HG02642 (cell line): ENCODE measurements around the gene SIPA1L3.

Experiments used
- ATAC-seq: cut with Tn5 transposase; IDR thresholded peaks from one replicate; pipeline ENCODE4 v1.9.1; 2021; ENCODE audit warnings: mild to moderate bottlenecking; ENCODE audit not compliant: unreplicated experiment, poor library complexity

SIPA1L3 gene

DNA sequence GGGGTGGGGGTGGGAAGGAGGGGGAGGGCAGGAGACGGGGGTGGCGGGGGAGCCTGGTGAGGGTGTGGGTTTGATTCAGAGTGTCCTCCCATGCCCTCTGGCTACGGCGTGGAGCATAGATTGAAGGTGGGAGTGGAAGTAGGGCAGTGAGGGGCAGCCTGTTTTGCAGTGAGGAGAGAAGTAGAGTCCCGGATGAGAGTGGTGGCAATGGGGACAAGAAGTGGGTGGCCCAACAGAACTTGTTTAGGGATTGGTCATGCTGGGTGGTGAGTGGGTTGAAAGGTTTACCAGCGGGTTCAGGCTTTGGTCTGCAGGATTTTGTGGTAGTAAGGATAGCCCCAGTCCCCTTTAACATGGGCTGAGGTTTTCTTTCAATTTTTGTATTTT is 35.5 kb downstream of the SIPA1L3 start:
- no peak for ATAC-seq

DNA sequence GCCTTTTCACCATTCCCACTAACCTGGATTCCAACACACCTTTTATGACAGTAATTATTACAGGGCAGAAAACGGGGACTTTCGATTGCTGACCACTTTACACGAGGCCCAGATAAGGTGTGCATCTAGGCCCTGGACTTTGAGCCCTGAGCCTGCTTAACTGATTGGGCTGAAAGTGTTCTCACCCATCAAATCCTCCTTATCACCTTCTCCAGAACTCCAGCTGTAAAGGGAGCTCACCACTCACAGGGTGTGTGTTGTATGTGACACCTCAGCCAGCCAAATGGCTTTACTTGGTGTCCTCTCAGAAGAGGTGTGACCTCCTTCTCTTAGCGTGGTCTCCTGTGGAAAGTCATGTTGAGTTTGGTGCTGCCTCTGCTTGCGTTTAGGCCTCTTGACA is 36.5 kb downstream of the SIPA1L3 start:
- ATAC-seq, result no peak

DNA sequence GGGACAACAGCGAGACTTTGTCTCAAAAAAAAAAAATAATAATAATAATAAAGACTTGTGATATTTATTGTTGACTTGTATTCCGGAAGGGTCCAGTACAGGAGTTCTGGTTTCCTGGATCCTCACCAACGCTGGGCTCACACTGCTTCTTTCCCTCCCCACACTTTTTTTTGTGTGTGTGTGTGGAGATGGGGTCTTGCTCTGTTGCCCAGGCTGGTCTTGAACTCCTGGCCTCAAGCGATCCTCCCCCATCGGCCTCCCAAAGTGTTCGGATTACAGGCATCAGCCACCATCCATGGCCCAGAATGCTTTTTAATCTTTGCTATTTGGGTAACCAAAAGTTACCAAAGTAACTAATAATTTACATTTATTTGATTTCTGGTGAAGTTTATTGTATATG is 39.1 kb downstream of the SIPA1L3 start:
- ATAC-seq, result no peak

DNA sequence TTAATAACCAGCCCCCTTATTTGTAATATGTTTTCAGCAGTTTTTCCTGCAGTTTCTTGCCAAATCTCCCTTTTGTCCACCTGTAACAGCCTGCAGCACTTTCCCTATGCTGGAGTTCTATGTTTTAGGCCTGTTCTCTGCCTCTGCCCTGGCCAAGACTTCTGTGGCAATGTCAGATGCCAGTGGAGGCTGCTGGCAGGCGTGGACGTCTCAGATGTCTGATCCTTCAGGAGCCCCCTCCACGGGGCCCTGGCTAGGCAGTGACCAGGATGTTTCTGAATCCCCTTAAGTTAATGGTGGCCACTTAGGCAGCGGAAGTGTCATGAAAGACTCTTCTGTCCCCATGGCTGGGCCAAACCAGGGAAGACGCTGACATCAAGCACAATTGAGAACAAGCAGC is 40.8 kb downstream of the SIPA1L3 start:
- no peak for ATAC-seq

DNA sequence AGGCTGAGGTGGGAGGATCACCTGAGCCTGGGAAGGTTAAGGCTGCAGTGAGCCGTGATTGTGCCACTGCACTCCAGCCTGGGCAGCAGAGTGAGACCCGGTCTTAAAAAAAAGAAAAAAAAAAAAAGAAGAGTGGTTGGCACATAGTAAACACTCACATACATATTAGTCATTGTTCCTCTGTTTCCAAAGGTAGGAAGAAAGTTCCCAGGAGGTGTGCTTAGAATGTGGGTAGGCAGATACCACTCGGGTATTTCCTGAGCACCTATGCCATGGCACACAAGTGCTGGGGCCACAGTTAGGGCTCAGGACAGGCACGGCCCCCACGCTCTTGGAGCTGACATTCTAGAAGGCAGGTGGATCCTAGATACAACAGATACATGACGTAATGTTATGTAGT is 41.4 kb downstream of the SIPA1L3 start:
- no peak for ATAC-seq

DNA sequence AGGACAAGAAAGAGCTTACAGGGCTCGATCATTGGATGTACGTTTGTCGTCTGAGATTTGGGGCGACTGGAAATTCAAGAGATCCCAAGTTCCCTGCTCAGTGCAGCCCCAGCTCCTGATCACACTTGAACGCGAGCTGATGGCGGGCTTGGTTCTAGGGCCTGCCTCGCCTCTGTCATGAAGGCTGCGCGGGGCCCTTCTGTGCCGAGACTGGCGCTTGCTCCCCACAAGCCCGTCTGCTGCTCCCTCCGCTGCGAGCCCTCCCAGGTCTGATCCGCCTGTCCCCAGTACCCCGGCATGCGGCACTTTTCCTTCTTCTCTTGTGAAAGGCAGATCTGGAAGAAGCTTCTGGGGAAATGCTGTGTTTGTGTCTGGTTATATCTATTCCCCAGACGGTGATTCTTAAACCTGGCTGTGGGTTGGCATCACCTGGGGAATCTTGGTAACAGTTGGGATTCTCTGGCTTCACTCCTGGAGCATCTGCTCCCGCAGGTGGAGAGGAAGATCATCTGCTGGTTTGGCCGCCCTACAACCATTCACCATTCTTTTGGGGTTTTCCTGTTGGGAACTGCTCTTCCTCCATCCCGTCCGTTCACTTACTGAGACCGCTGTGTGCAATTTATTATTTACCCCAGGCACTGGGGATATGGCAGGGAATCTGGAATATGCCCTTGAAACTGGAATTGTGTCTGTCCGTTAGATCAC is 43.6 kb downstream of the SIPA1L3 start:
- no peak for ATAC-seq

DNA sequence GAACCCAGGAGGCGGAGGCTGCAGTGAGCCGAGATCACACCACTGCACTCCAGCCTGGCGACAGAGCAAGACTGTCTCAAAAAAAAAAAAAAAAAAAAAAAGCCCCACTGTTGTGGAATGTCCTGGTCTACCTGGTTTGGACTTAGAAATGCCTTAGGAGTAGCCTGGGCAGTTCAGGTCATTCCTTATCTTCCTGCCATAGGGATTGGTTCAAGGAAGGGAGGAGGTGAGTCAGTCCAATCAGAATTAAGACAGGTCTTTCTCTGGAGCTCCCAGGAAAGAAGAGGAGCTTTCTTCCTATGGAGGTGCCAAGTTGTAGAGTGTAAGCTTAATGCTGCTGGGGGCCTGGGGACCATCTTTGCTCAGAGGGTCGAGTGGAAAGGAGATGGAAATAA is 44.8 kb downstream of the SIPA1L3 start:
- ATAC-seq, result no peak

DNA sequence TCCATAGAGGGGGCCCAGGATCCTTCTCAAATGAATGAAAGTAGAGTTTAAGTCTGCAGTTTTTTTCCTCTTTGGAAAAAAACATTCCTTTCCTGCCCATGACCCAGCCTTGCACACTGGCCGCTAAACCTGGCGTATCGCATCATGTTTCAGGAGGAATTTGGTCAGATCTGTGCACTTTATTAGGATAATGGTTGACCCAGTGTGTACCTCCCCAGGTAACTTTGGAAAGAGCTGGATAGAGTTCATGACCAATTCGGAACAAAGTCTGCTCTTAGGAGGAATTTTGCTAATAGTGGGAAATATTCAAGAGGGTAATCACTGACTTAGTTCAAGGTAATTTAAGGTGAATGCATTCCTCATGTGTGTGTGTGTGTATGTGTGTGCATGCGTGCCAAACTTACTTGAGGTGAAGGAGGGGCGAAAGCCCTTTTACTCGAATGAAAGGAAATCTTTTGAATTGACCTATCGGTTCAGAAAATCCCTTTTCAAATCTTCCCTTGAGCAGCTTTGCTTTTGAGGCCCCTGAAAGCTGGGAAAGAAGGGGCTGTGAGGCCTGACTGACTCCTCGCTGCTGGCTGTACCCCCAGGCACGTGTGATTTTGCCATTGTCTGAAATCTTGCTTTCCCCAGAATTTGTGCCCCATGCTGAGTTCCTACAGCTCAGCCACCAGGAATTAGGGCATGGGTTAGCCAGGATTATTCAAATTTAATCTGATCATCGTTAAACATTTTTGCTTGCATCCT is 46.3 kb downstream of the SIPA1L3 start:
- no peak for ATAC-seq

DNA sequence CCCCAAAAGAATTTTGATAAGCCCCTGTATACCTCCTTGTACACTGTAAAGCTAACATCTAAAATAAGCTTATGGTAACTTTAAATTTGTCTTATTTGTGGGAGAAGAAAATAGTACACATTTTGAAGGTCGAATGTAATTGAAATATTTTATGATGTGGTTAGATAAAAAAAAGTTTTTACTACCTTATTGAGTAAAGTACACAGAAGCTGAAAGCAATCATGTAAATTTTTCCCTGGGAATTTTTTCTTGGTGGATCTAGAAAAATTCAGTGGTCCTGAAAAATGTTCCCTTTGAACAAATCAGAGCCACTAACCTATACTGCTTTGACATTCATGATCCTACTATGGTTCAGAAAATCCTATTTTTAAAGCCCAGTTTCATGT is 46.9 kb downstream of the SIPA1L3 start:
- ATAC-seq, result no peak

DNA sequence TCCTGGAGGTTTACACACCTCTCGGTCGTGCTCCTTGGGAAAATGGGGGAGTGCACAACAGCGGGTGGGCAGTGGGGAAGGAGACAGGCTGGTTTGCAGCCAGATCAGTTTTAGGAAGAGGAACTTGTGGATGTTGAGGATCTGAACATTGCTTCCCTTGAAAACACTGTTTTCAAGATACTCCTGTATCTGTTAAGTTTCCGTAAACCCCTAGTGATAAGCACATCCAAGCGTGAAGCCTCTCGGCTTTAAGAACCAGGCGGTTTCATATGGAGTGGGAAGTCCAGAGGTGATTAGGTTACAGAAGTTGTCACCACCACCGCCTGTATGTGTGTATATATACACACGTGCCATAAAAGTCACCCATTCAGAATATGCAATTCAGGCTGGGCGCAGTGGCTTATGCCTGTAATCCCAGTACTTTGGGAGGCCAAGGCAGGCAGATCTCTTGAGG is 47.4 kb downstream of the SIPA1L3 start:
- ATAC-seq, result no peak

DNA sequence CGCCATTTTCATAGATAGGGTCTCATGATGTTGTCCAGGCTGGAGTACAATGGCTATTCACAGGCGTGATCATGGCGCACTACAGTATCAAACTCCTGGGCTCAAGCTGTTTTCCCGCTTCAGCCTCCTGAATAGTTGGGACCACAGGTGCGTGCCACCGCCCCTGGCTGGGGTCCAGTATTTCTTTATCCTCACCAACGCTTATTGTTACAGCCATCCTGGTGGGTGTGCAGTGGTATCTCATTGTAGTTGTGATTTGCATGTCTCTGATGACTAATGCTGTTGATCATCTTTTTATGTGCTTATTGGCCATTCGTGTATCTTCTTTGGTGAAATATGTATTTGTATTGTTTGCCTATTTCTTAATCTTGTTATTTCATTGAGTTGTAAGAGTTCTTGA is 49.0 kb downstream of the SIPA1L3 start:
- ATAC-seq, result no peak

DNA sequence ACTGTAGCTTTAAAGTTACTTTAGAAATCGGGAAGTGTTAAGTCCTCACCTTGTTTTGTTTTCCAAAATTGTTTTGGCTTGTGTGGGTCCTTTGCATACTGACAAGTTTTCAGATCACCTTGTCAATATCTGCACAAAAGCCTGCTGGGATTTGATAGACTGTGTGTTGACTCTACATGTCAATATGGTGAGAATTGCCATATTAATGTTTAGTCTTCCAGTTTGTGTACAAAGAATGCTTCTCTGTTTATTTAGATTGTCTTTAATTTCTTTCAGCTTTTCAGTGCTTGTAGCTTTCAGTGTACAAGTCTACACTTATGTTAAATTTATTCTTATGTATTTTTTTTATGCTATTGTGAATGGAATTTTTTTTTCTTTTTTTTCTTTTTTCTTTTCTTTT is 50.2 kb downstream of the SIPA1L3 start:
- no peak for ATAC-seq

DNA sequence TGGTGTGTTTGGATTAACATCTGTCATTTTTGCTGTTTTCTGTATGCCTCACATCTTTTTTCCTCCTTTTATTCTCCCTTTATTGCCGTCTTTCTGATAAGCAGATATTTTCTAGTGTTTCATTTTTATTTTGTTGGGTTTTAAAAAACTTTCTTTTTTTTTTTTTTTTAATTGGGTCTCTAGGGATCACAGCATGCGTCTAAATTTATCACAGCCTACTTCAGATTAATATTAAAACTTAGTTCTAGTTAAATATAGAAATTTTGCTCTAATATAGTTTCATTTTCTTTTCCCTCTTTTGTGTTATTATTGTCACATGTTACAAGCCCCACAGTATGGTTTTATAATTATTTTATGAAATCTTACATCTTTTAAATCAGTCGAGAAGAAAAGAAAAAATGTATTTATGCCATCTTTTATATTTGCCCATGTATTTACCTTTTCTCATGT is 52.7 kb downstream of the SIPA1L3 start:
- no peak for ATAC-seq

DNA sequence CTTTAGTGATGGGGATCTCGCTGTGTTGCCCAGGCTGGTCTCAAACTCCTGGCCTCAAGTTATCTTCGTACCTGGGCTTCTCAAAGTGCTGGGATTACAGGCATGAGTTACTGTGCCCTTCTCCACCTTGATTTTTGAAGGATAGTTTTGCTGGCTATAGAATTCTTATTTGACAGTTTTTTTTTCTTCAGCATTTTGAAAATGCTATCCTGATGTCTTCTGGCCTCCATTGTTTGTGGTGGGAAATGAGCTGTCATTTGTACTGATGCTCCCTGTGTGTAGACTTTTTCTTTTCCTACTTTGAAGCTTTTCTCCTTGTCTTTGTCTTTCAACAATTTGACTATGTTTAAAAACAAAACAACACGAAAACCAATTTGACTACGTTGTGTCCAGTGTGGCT is 54.2 kb downstream of the SIPA1L3 start:
- ATAC-seq, result no peak

DNA sequence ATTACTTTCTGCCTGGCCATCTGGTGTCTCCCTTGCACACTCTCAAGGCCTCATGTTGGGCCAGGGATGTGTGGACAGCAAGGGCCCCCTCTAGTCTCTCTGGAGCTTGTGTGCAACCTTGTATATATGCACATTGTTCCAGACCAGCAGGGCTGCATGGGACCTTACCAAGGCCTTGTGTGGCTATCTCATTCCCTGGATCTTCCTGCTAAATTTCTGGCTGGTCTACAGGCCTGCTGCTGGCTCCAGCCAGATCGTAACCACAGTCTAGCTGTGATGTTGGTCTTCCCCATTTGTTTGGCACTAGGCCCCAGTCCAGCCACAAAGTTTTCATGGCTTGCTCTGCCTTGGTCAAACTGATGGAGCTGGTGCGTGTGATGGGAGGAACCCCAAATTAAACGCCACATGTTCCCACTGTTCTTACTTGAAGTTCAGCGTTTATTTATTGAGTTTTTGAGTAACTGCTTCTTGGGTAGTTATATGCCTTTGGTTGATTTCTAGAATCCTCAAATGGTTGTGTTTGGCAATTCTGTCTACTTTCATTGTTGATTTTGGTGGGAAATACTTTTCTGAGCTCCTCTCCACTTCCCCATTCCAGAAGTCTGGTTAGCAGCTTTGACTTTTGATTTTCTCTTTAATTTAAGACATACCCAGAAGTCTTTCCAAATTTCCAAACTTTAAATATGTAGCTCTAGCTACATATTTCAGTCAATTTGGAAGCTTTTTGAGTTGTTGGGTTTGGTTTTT is 56.4 kb downstream of the SIPA1L3 start:
- no peak for ATAC-seq

DNA sequence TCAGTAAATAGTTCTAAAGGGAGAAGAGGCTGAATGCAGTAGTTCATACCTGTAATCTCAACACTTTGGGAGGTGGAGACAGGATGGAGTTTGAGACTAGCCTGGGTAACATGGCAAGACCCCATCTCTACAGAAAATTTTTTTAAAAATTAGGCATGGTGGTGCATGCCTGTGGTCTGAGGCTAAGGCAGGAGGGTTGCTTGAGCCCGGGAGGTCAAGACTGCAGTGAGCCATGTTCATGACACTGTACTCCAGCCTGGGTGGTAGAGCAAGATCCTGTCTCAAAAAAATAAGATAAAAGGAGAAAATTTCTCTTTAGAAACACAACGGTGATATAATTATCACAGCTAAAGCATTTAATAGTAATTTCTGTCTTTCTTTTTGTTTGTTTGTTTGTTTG is 57.1 kb downstream of the SIPA1L3 start:
- ATAC-seq, result no peak

DNA sequence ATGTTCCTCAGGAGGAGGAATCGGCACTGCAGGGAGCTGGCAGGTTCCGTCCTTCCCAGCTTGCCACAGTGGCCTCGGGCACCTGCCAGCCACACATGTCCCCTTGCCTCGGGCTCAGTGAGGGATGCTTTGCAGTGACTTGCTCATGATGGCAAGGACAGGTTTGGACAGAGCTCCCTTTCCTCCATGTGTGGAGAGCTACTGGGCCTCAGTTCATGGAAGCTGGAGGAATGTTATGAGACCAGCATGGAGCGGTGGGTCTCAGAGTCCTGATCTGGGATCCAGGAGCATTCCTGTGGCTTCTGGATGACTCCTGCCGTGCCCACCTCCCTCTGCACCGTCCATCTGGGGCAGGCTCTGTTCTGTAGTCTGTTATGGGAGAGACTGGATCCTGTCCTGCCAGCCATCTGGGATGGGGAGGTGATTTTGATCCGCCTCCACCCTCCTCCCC is 59.2 kb downstream of the SIPA1L3 start:
- ATAC-seq, result no peak

DNA sequence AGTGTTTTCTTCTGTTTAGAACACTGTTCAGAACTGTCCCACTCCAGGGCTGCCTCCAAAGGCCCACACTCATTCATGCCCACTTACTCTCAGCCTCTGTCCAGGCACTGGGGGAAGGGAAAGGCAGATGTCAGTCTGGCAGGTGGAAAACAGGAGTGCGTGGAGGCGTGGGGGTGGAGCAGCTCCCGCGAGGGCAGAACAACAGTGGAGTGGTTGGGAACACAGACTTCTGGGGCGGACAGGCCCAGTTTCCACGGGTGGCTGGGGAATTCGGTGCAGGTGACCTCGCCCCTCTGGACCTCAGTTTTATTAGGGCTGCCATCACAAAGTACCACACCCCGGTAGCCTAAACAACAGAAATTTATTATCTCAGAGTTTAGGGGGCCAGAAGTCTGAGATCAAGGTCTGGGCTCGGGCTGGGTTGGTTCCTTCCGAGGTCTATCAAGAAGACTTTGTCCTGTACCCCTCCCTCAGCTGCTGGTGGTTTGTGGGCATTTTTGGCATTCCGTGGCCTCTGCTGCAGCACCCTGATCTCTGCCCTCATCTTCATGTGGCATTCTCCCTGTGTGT is 59.7 kb downstream of the SIPA1L3 start:
- ATAC-seq, result no peak

DNA sequence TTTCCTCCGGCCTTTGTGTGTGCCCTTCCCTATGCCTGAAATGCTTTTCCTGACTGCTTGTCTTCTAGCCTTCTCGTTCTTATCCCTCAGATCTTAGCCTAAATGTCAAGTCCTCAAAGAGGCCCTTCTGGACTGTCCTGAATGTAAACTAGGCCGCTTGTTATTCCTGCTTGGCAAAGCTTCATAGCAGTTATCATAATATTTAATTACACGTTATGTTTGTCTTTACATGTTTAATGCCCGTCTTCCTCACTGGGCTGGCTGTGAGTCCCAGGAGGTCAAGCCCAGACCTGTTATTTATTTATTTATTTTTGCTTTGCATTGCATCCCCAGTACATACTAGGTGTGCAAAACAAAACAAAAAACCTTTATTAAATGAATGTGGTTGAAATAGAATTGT is 62.7 kb downstream of the SIPA1L3 start:
- ATAC-seq, result no peak

DNA sequence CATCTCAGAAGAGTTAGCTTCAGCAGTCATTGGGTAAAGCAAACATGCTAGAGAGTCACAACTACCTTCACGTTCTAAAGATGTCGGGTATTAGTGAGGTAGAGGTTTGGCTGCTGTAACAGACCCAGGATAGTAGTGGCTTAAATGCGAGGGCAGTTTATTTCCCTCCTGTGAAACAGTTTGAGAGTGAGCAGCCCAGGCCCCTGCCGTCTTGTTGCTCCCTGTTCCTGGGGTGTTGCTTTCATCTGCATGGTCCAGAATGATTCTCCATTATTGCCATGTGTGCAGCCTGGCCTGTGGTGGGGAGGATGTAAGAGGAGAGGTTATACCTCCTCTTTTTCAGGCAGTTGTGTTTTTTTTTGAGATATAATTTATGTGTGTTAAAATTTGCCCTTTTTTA is 63.7 kb downstream of the SIPA1L3 start:
- no peak for ATAC-seq

DNA sequence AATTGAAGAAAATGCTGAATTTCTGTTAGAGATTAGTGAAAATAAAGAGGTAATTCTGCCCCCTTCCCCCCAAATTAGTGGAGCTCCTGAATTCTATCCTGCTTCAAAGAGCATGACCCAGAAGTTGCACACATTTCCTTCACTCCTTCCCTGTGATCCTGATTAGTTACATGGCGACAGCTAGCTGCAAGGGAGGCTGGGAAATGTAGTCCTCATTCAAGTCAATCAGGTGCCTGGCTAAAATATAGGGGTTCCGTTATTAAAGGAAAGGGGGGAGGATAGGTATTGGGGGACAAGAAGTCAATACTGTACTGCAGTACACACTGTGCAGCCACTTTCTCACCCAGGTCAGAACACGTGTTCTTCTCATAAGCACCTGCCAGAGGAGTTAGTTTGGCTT is 65.8 kb downstream of the SIPA1L3 start:
- no peak for ATAC-seq
